ENCODE results near the gene HBP1. TPM values are rescaled to one million over a fixed set of nuclear protein-coding genes. Genes with fewer than 3 reads are reported as not detected.
A peak's percentile ranks its signal among the peaks of the same experiment; 100 is the strongest.

Gene HBP1
- total and polyA plus RNA-seq, 2 donors (not counting 1 experiment from before 2014, with no cell fraction given) = 47.2 to 127 TPM

GRCh38 chr7:107145067-107145838 lies 23.6 kb upstream of the HBP1 start:
- no peak overlapping the region for H3K4me2 ChIP-seq (replicated peaks; ENCODE audit: low read depth, low read length, poor library complexity, severe bottlenecking)
- POLR2A ChIA-PET = no interaction called here
- no CpG with 5 or more reads among the region's 4 CpGs for WGBS (ENCODE audit: insufficient coverage)

GRCh38 chr7:107147464-107148393 lies 21.1 kb upstream of the HBP1 start:
- Mint-ChIP-seq H3K9me3 (ENCODE audit: insufficient read depth) (no peaks in the 10 kb centered on the region), H3K4me1 (peaks cover 6% of the 10 kb centered on the region), H3K27me3 (no peaks in the 10 kb centered on the region), H3K4me3 (no peak overlapping the region), H3K27ac (no peak overlapping the region)
- Histone ChIP-seq H3K4me2 (replicated peaks; ENCODE audit: low read depth, low read length, poor library complexity, severe bottlenecking) (no peak overlapping the region), H3K4me3 (ENCODE audit: control extremely low read depth in 1 of 5, extremely low read depth in 1 of 5, insufficient read depth in 1 of 5, low read depth in 2 of 5, low read length in 4 of 5) (no peak overlapping the region), H3K4me1 (ENCODE audit: control insufficient read depth in 2 of 2, insufficient read depth in 2 of 2, low read length in 2 of 2) (no peaks in the 10 kb centered on the region), H3K27me3 (replicated peaks in 1 of 4; ENCODE audit: control extremely low read depth in 1 of 4, control insufficient read depth in 3 of 4, insufficient read depth in 4 of 4, low read length in 3 of 4) (no peaks in the 10 kb centered on the region), H3K9me3 (ENCODE audit: control extremely low read depth in 1 of 3, control insufficient read depth in 2 of 3, insufficient read depth in 1 of 3, low read length in 2 of 3) (no peaks in the 10 kb centered on the region), H2AFZ (ENCODE audit: insufficient read depth, low read depth, low read length, poor library complexity, severe bottlenecking) (no peak overlapping the region), H3K27ac (ENCODE audit: low read length in 2 of 2) (no peak overlapping the region), H3K36me3 (replicated peaks in 1 of 2; ENCODE audit: control extremely low read depth in 1 of 2, control insufficient read depth in 1 of 2, extremely low read depth in 1 of 2, insufficient read depth in 2 of 2, low read length in 1 of 2) (no peaks in the 10 kb centered on the region), H3K9ac (ENCODE audit: low read length) (no peak overlapping the region), H4K20me1 (ENCODE audit: control insufficient read depth, insufficient read depth, low read length, poor library complexity, severe bottlenecking) (no peaks in the 10 kb centered on the region), H3K79me2 (ENCODE audit: control insufficient read depth, insufficient read depth, low read length) (no peaks in the 10 kb centered on the region)
- DNase-seq (peak; percentile 62), ATAC-seq (ENCODE audit: low read depth) (peak; percentile 67)
- POLR2A ChIA-PET = interaction anchor here (0.9 to 1.3 kb wide), 2 partner anchors 21 kb away, joined by 3 to 7 read pairs; partner anchors contain the start of gene HBP1
- TF ChIP-seq EZH2 (IDR thresholded peaks at IDR 0.05; ENCODE audit: borderline replicate concordance, insufficient read depth, low read depth, low read length, poor library complexity, severe bottlenecking) = no peak
- TF ChIP-seq, protein P1, sequence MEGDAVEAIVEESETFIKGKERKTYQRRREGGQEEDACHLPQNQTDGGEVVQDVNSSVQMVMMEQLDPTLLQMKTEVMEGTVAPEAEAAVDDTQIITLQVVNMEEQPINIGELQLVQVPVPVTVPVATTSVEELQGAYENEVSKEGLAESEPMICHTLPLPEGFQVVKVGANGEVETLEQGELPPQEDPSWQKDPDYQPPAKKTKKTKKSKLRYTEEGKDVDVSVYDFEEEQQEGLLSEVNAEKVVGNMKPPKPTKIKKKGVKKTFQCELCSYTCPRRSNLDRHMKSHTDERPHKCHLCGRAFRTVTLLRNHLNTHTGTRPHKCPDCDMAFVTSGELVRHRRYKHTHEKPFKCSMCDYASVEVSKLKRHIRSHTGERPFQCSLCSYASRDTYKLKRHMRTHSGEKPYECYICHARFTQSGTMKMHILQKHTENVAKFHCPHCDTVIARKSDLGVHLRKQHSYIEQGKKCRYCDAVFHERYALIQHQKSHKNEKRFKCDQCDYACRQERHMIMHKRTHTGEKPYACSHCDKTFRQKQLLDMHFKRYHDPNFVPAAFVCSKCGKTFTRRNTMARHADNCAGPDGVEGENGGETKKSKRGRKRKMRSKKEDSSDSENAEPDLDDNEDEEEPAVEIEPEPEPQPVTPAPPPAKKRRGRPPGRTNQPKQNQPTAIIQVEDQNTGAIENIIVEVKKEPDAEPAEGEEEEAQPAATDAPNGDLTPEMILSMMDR (IDR thresholded peaks at IDR 0.05) = peak; percentile 78
- CTCF ChIA-PET = interaction anchor here (0.6 to 7.7 kb wide), 43 partner anchors 9 to 816 kb away, joined by 3 to 241 read pairs (median 4); partner anchors contain the start of gene HBP1
- intact Hi-C loops (cut with micrococcal nuclease) = loop anchor here (1.0 kb wide), 2 partner anchors 578 to 732 kb away; no protein-coding TSS in a partner anchor
- WGBS (ENCODE audit: insufficient coverage) = no CpG with 5 or more reads among the region's 3 CpGs

More at GRCh38 chr7:107145067-107145838, 23.6 kb upstream of the HBP1 start:
- H3K4me1 ChIP-seq (ENCODE audit: control insufficient read depth in 2 of 2, insufficient read depth in 2 of 2, low read length in 2 of 2) = no peaks in the 10 kb centered on the region
- no peak for TF ChIP-seq EZH2 (IDR thresholded peaks at IDR 0.05; ENCODE audit: borderline replicate concordance, insufficient read depth, low read depth, low read length, poor library complexity, severe bottlenecking)
- no peaks in the 10 kb centered on the region for H3K27me3 Mint-ChIP-seq
- peaks cover 6% of the 10 kb centered on the region for H3K4me1 Mint-ChIP-seq
- H3K27ac ChIP-seq (ENCODE audit: low read length in 2 of 2) = no peak overlapping the region
- no peaks in the 10 kb centered on the region for H3K36me3 ChIP-seq (replicated peaks in 1 of 2; ENCODE audit: control extremely low read depth in 1 of 2, control insufficient read depth in 1 of 2, extremely low read depth in 1 of 2, insufficient read depth in 2 of 2, low read length in 1 of 2)
- no peaks in the 10 kb centered on the region for H3K9me3 ChIP-seq (ENCODE audit: control extremely low read depth in 1 of 3, control insufficient read depth in 2 of 3, insufficient read depth in 1 of 3, low read length in 2 of 3)
- no peak overlapping the region for H2AFZ ChIP-seq (ENCODE audit: insufficient read depth, low read depth, low read length, poor library complexity, severe bottlenecking)
- no peaks in the 10 kb centered on the region for H3K79me2 ChIP-seq (ENCODE audit: control insufficient read depth, insufficient read depth, low read length)
- H4K20me1 ChIP-seq (ENCODE audit: control insufficient read depth, insufficient read depth, low read length, poor library complexity, severe bottlenecking) = no peaks in the 10 kb centered on the region
- H3K9ac ChIP-seq (ENCODE audit: low read length) = no peak overlapping the region
- H3K9me3 Mint-ChIP-seq (ENCODE audit: insufficient read depth) = no peaks in the 10 kb centered on the region
- ATAC-seq (ENCODE audit: low read depth) = no peak
- no peak overlapping the region for H3K27ac Mint-ChIP-seq
- no peak overlapping the region for H3K4me3 Mint-ChIP-seq
- CTCF ChIA-PET = interaction anchor here (0.9 to 3.9 kb wide), 3 partner anchors 11 to 587 kb away, joined by 4 to 24 read pairs (median 4); no protein-coding TSS in a partner anchor
- intact Hi-C loops (cut with micrococcal nuclease) = no loop called here
- no peak overlapping the region for H3K4me3 ChIP-seq (ENCODE audit: control extremely low read depth in 1 of 5, extremely low read depth in 1 of 5, insufficient read depth in 1 of 5, low read depth in 2 of 5, low read length in 4 of 5)
- no peaks in the 10 kb centered on the region for H3K27me3 ChIP-seq (replicated peaks in 1 of 4; ENCODE audit: control extremely low read depth in 1 of 4, control insufficient read depth in 3 of 4, insufficient read depth in 4 of 4, low read length in 3 of 4)
- no peak for DNase-seq

Measured in B cell (primary cell).